ENCODE measurements around the gene DCAF8.

The DCAF8 gene

GRCh38 chr1:160236806-160237205 is 25.5 kb downstream of the DCAF8 start:
- no peak for TF ChIP-seq EZH2phosphoT487 (IDR thresholded peaks at IDR 0.05; ENCODE audit: low read length)
- TF ChIP-seq EZH2 (optimal IDR thresholded peaks at IDR 0.05; ENCODE audit: low read depth, low read length): no peak
- no peak for TF ChIP-seq CTCF (IDR thresholded peaks at IDR 0.05; ENCODE audit: low read length)
- Histone ChIP-seq H3K9me2 (replicated peaks; ENCODE audit: insufficient read depth, low read length) (no peaks in the 10 kb centered on the region), H3K27me3 (replicated peaks; ENCODE audit: insufficient read depth, low read length) (no peaks in the 10 kb centered on the region), H3K4me3 (ENCODE audit: low read length) (no peak overlapping the region), H3K4me1 (ENCODE audit: low read length) (peaks cover 12% of the 10 kb centered on the region), H3K9ac (ENCODE audit: low read length) (no peak overlapping the region), H3K36me3 (replicated peaks; ENCODE audit: insufficient read depth, low read length) (peaks cover 18% of the 10 kb centered on the region), H3K4me2 (ENCODE audit: low read depth, low read length) (no peak overlapping the region), H3K27ac (ENCODE audit: low read length) (no peak overlapping the region), H3K79me2 (ENCODE audit: low read length) (peaks cover 11% of the 10 kb centered on the region; the same call in 1 of the 2 replicates), H3F3A (ENCODE audit: insufficient read depth, low read length) (no peaks in the 10 kb centered on the region), H3K9me3 (replicated peaks; ENCODE audit: insufficient read depth, low read length) (no peaks in the 10 kb centered on the region), H2AFZ (ENCODE audit: low read length) (no peak overlapping the region), H4K20me1 (ENCODE audit: insufficient read depth, low read length) (no peaks in the 10 kb centered on the region)
- DNase-seq: no peak

GRCh38 chr1:160232911-160233310 is 29.4 kb downstream of the DCAF8 start:
- TF ChIP-seq CTCF (IDR thresholded peaks at IDR 0.05; ENCODE audit: low read length) (no peak), EZH2 (optimal IDR thresholded peaks at IDR 0.05; ENCODE audit: low read depth, low read length) (no peak), EZH2phosphoT487 (IDR thresholded peaks at IDR 0.05; ENCODE audit: low read length) (no peak)

GRCh38 chr1:160228431-160228830 is 33.9 kb downstream of the DCAF8 start:
- H3K36me3 ChIP-seq (replicated peaks; ENCODE audit: insufficient read depth, low read length): peaks cover 22% of the 10 kb centered on the region; the same call in 1 of the 2 replicates
- no peak for DNase-seq
- H2AFZ ChIP-seq (ENCODE audit: low read length): no peak overlapping the region
- no peak overlapping the region for H3K4me2 ChIP-seq (ENCODE audit: low read depth, low read length)
- H3K4me3 ChIP-seq (ENCODE audit: low read length): no peak overlapping the region
- no peaks in the 10 kb centered on the region for H3K9me2 ChIP-seq (replicated peaks; ENCODE audit: insufficient read depth, low read length)
- H3K79me2 ChIP-seq (ENCODE audit: low read length): peaks cover under 1% of the 10 kb centered on the region; the same call in 1 of the 2 replicates
- H3K4me1 ChIP-seq (ENCODE audit: low read length): peaks cover 11% of the 10 kb centered on the region
- H3K9ac ChIP-seq (ENCODE audit: low read length): no peak overlapping the region
- no peaks in the 10 kb centered on the region for H3K9me3 ChIP-seq (replicated peaks; ENCODE audit: insufficient read depth, low read length)
- no peaks in the 10 kb centered on the region for H4K20me1 ChIP-seq (ENCODE audit: insufficient read depth, low read length)
- H3K27ac ChIP-seq (ENCODE audit: low read length): no peak overlapping the region
- no peak for TF ChIP-seq CTCF (IDR thresholded peaks at IDR 0.05; ENCODE audit: low read length)
- TF ChIP-seq EZH2 (optimal IDR thresholded peaks at IDR 0.05; ENCODE audit: low read depth, low read length): no peak
- no peak for TF ChIP-seq EZH2phosphoT487 (IDR thresholded peaks at IDR 0.05; ENCODE audit: low read length)
- no peaks in the 10 kb centered on the region for H3K27me3 ChIP-seq (replicated peaks; ENCODE audit: insufficient read depth, low read length)
- H3F3A ChIP-seq (ENCODE audit: insufficient read depth, low read length): peaks cover 4% of the 10 kb centered on the region; the same call in 1 of the 2 replicates

More at GRCh38 chr1:160232911-160233310, 29.4 kb downstream of the DCAF8 start:
- Histone ChIP-seq H3K9me3 (replicated peaks; ENCODE audit: insufficient read depth, low read length) (no peaks in the 10 kb centered on the region), H3K36me3 (replicated peaks; ENCODE audit: insufficient read depth, low read length) (peaks cover 16% of the 10 kb centered on the region), H3K9me2 (replicated peaks; ENCODE audit: insufficient read depth, low read length) (no peaks in the 10 kb centered on the region), H4K20me1 (ENCODE audit: insufficient read depth, low read length) (no peaks in the 10 kb centered on the region), H3K79me2 (ENCODE audit: low read length) (peaks cover 5% of the 10 kb centered on the region; the same call in 1 of the 2 replicates), H3F3A (ENCODE audit: insufficient read depth, low read length) (no peaks in the 10 kb centered on the region), H3K9ac (ENCODE audit: low read length) (no peak overlapping the region), H3K27ac (ENCODE audit: low read length) (no peak overlapping the region), H3K4me1 (ENCODE audit: low read length) (0 out of 2 replicates have a peak, but pooled peaks cover under 1% of the 10 kb centered on the region), H2AFZ (ENCODE audit: low read length) (no peak overlapping the region), H3K27me3 (replicated peaks; ENCODE audit: insufficient read depth, low read length) (no peaks in the 10 kb centered on the region), H3K4me2 (ENCODE audit: low read depth, low read length) (no peak overlapping the region), H3K4me3 (ENCODE audit: low read length) (no peak overlapping the region)
- DNase-seq: no peak

Measured in MM.1S (cell line).